Neural cell (in vitro differentiated cells): ENCODE measurements around the gene MRPL42. TPM values are rescaled to one million over a fixed set of nuclear protein-coding genes. Genes with fewer than 3 reads are reported as not detected.

ENCODE experiments used
- H2AFZ ChIP-seq: fragments of 200-600, 300-800 bp; sonication (generic), shearing (Covaris generic); 2 replicates; pipeline ENCODE4 v1.6.0; 2014; ENCODE audit warnings: low read depth, mild to moderate bottlenecking, antibody characterized with exemption, low read length, moderate library complexity
- H3F3A ChIP-seq: fragments of 200-600 bp; shearing (Covaris generic); 2 replicates; pipeline ENCODE4 v1.6.1; 2016; ENCODE audit warnings: mild to moderate bottlenecking, moderate library complexity, mixed read lengths, antibody characterized with exemption, low read length; ENCODE audit not compliant: insufficient read depth, poor library complexity, severe bottlenecking
- H3K27ac ChIP-seq: fragments of 200-600, 300-800 bp; sonication (generic), shearing (Covaris generic); 2 replicates; pipeline ENCODE4 v1.5.1; 2014; ENCODE audit warnings: mild to moderate bottlenecking, low read length, moderate library complexity
- H3K27me3 ChIP-seq: fragments of 300-800, 200-600 bp; sonication (generic), shearing (Covaris generic); 2 replicates; pipeline ENCODE4 v1.6.0; 2014; ENCODE audit warnings: mild to moderate bottlenecking, low read depth, low read length, moderate library complexity; ENCODE audit not compliant: insufficient read depth
- H3K36me3 ChIP-seq: fragments of 300-800, 200-600 bp; sonication (generic), shearing (Covaris generic); 2 replicates; pipeline ENCODE4 v1.5.1; 2014; ENCODE audit warnings: mild to moderate bottlenecking, antibody characterized with exemption, low read length, moderate library complexity; ENCODE audit not compliant: insufficient read depth
- H3K4me2 ChIP-seq: fragments of 300-800, 200-600 bp; sonication (generic), shearing (Covaris generic); 2 replicates; pipeline ENCODE4 v1.6.0; 2014; ENCODE audit warnings: mild to moderate bottlenecking, low read length
- H3K4me3 ChIP-seq: fragments of 300-800, 200-600 bp; sonication (generic), shearing (Covaris generic); 2 replicates; pipeline ENCODE4 v1.5.1; 2014; ENCODE audit warnings: mild to moderate bottlenecking, low read length, moderate library complexity
- H3K79me2 ChIP-seq: fragments of 200-600 bp; shearing (Covaris generic); replicated peaks from 2 replicates; pipeline ENCODE4 v1.6.0; 2014; ENCODE audit warnings: mild to moderate bottlenecking, low read length, moderate library complexity; ENCODE audit not compliant: insufficient read depth
- H3K9ac ChIP-seq: fragments of 300-800, 200-600 bp; sonication (generic), shearing (Covaris generic); 2 replicates; pipeline ENCODE4 v1.6.1; 2016; ENCODE audit warnings: mild to moderate bottlenecking, low read length, mixed read lengths
- H3K9me2 ChIP-seq: fragments of 200-600 bp; shearing (Covaris generic); 2 replicates; pipeline ENCODE4 v1.6.1; 2016; ENCODE audit warnings: mild to moderate bottlenecking, low read length, mixed read lengths; ENCODE audit not compliant: insufficient read depth
- H3K9me3 ChIP-seq: fragments of 200-600, 300-800 bp; sonication (generic), shearing (Covaris generic); 2 replicates; pipeline ENCODE4 v1.6.1; 2016; ENCODE audit warnings: mild to moderate bottlenecking, mixed run types, low read length, moderate library complexity, mixed read lengths
- H4K20me1 ChIP-seq: fragments of 200-600 bp; shearing (Covaris generic); 2 replicates; pipeline ENCODE4 v1.6.1; 2016; ENCODE audit warnings: mild to moderate bottlenecking, mixed run types; ENCODE audit not compliant: insufficient read depth
- EP300 ChIP-seq: fragments of 450-650 bp; conservative IDR thresholded peaks from 2 replicates; pipeline ENCODE4 v1.6.1; 2014; ENCODE audit warnings: antibody characterized with exemption, mild to moderate bottlenecking, moderate library complexity; ENCODE audit not compliant: poor library complexity, severe bottlenecking
- EZH2 ChIP-seq: fragments of 200-600, 300-800 bp; shearing (Covaris generic), sonication (generic); IDR thresholded peaks from 2 replicates; pipeline ENCODE4 v1.6.1; 2014; ENCODE audit warnings: antibody characterized with exemption, low read length, borderline replicate concordance, mild to moderate bottlenecking; ENCODE audit not compliant: insufficient read depth, poor library complexity, severe bottlenecking
- MXI1 ChIP-seq: fragments of 450-650 bp; conservative IDR thresholded peaks from 2 replicates; pipeline ENCODE4 v1.6.1; 2014; ENCODE audit warnings: antibody characterized with exemption, mild to moderate bottlenecking; ENCODE audit not compliant: poor library complexity, severe bottlenecking
- POLR2AphosphoS5 ChIP-seq: IDR thresholded peaks from 2 replicates; pipeline ENCODE4 v1.6.1; 2012
- RAD21 ChIP-seq: fragments of 450-650 bp; conservative IDR thresholded peaks from 2 replicates; pipeline ENCODE4 v1.6.1; 2014; ENCODE audit warnings: antibody characterized with exemption, mild to moderate bottlenecking, moderate library complexity
- SMC3 ChIP-seq: fragments of 450-650 bp; conservative IDR thresholded peaks from 2 replicates; pipeline ENCODE4 v1.6.1; 2014; ENCODE audit warnings: antibody characterized with exemption, mild to moderate bottlenecking, moderate library complexity; ENCODE audit not compliant: poor library complexity
- TAF1 ChIP-seq: IDR thresholded peaks from 2 replicates; pipeline ENCODE4 v1.6.1; 2012; ENCODE audit warnings: low read depth
- polyA plus RNA-seq: library from polyadenylated mRNA; depleted of rRNA; stranded (reverse); fragments of >200 nt; gene quantifications from 2 replicates; pipeline ENCODE4 v1.2.3, GENCODE V29; 2014
- TF ChIP-seq, protein P1 (sequence below): IDR thresholded peaks from 2 replicates; pipeline ENCODE4 v1.6.1; 2012; ENCODE audit warnings: borderline replicate concordance
- TF ChIP-seq, protein P2 (sequence below): fragments of 450-650 bp; IDR thresholded peaks from 2 replicates; pipeline ENCODE4 v1.5.1; 2014; ENCODE audit warnings: antibody characterized with exemption, mild to moderate bottlenecking, moderate library complexity; ENCODE audit not compliant: poor library complexity, severe bottlenecking

The MRPL42 gene
- polyA plus RNA-seq, 1 donor from 2014 or later = 260 TPM

DNA sequence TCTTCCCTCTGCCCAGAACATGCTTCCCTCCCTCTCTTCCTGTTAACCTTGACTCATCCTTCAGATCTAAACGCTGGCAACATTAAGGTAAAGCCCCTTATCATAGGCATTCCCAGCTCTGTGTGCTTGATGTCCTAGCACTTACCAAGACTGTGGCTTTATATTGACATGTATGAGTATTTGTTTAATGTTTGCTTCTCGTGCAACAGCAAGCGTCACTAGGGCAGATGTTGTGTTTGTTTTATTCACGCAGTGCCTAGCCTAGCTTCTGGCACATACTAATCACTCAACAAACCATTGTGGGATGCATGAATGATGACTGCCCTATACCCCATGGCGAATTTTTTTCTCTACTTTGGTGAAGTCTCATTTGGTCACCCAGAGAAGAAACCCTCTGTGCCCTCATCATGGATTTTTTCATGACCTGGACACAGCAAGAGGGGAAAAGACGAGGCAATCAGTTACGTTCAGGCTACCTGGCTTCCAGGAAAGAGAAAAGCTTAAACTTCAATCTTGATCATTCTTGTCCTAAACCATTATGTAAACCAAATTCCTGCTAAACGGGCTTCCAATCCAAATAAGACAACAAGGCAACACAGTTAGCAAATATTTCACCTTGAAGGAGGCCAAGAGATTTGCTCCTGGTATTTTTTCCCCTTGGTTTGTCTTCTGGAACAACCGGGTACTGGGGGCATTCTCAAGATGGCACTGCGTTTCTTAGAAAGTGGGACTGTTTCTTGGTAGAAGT is 57.2 kb downstream of the MRPL42 start:
- no peak for TF ChIP-seq EZH2
- TF ChIP-seq, protein P1, sequence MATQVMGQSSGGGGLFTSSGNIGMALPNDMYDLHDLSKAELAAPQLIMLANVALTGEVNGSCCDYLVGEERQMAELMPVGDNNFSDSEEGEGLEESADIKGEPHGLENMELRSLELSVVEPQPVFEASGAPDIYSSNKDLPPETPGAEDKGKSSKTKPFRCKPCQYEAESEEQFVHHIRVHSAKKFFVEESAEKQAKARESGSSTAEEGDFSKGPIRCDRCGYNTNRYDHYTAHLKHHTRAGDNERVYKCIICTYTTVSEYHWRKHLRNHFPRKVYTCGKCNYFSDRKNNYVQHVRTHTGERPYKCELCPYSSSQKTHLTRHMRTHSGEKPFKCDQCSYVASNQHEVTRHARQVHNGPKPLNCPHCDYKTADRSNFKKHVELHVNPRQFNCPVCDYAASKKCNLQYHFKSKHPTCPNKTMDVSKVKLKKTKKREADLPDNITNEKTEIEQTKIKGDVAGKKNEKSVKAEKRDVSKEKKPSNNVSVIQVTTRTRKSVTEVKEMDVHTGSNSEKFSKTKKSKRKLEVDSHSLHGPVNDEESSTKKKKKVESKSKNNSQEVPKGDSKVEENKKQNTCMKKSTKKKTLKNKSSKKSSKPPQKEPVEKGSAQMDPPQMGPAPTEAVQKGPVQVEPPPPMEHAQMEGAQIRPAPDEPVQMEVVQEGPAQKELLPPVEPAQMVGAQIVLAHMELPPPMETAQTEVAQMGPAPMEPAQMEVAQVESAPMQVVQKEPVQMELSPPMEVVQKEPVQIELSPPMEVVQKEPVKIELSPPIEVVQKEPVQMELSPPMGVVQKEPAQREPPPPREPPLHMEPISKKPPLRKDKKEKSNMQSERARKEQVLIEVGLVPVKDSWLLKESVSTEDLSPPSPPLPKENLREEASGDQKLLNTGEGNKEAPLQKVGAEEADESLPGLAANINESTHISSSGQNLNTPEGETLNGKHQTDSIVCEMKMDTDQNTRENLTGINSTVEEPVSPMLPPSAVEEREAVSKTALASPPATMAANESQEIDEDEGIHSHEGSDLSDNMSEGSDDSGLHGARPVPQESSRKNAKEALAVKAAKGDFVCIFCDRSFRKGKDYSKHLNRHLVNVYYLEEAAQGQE = no peak
- no peak for TF ChIP-seq SMC3
- TF ChIP-seq TAF1 = no peak
- TF ChIP-seq RAD21 = no peak
- TF ChIP-seq MXI1 = no peak
- no peak for TF ChIP-seq EP300
- TF ChIP-seq POLR2AphosphoS5 = no peak
- TF ChIP-seq, protein P2, sequence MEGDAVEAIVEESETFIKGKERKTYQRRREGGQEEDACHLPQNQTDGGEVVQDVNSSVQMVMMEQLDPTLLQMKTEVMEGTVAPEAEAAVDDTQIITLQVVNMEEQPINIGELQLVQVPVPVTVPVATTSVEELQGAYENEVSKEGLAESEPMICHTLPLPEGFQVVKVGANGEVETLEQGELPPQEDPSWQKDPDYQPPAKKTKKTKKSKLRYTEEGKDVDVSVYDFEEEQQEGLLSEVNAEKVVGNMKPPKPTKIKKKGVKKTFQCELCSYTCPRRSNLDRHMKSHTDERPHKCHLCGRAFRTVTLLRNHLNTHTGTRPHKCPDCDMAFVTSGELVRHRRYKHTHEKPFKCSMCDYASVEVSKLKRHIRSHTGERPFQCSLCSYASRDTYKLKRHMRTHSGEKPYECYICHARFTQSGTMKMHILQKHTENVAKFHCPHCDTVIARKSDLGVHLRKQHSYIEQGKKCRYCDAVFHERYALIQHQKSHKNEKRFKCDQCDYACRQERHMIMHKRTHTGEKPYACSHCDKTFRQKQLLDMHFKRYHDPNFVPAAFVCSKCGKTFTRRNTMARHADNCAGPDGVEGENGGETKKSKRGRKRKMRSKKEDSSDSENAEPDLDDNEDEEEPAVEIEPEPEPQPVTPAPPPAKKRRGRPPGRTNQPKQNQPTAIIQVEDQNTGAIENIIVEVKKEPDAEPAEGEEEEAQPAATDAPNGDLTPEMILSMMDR = no peak
- Histone ChIP-seq H2AFZ (no peak overlapping the region), H3K9ac (no peak overlapping the region), H3K27me3 (no peaks in the 10 kb centered on the region), H3K27ac (no peak overlapping the region), H3F3A (no peaks in the 10 kb centered on the region), H3K79me2 (no peaks in the 10 kb centered on the region), H4K20me1 (no peaks in the 10 kb centered on the region), H3K4me3 (no peak overlapping the region), H3K4me2 (no peak overlapping the region), H3K36me3 (no peaks in the 10 kb centered on the region), H3K9me2 (no peaks in the 10 kb centered on the region), H3K9me3 (no peaks in the 10 kb centered on the region)

DNA sequence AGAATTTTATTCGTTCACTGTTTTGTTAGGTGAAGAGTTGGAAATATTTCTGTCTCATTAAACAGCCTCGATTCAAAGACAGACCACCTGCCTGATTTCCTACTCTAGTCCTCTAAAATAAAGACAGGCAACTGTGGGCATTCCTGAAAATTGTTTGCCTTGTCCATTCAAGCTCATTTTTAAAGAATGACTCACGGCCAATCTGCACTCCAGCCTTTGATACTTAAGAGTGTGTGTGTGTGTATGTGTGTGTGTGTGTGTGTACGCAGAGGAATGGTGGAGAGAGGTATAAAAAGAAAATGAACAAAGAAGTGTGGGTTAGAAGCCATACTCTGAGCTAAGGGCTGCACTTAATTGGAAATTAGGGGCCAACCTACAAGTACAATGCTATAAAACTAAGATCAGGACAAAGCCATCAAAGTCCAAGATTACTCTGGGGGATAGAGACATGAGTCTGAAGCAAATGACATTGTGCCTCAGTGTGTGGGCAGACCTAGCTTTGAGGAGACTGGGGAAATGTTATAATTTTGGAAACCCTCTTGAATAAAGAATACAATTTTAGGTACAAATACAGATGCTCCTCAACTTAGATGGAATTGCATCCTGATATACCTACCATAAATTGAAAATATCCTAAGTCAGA is 59.6 kb downstream of the MRPL42 start:
- TF ChIP-seq EZH2 (no peak), EP300 (no peak), MXI1 (no peak), RAD21 (no peak), POLR2AphosphoS5 (no peak), SMC3 (no peak), TAF1 (no peak)
- TF ChIP-seq, protein P2 = no peak
- TF ChIP-seq, protein P1 = no peak
- no peak overlapping the region for H3K4me2 ChIP-seq

More for the DNA sequence above, 59.6 kb downstream of the MRPL42 start:
- H3K79me2 ChIP-seq = no peaks in the 10 kb centered on the region
- no peaks in the 10 kb centered on the region for H3F3A ChIP-seq
- H3K4me3 ChIP-seq = no peak overlapping the region
- no peak overlapping the region for H2AFZ ChIP-seq
- no peak overlapping the region for H3K27ac ChIP-seq
- H3K9me3 ChIP-seq = no peaks in the 10 kb centered on the region
- no peaks in the 10 kb centered on the region for H3K9me2 ChIP-seq
- no peaks in the 10 kb centered on the region for H3K36me3 ChIP-seq
- no peaks in the 10 kb centered on the region for H4K20me1 ChIP-seq
- no peak overlapping the region for H3K9ac ChIP-seq
- no peaks in the 10 kb centered on the region for H3K27me3 ChIP-seq
